Measurements from ENCODE around the gene RAB11FIP4.

DNA sequence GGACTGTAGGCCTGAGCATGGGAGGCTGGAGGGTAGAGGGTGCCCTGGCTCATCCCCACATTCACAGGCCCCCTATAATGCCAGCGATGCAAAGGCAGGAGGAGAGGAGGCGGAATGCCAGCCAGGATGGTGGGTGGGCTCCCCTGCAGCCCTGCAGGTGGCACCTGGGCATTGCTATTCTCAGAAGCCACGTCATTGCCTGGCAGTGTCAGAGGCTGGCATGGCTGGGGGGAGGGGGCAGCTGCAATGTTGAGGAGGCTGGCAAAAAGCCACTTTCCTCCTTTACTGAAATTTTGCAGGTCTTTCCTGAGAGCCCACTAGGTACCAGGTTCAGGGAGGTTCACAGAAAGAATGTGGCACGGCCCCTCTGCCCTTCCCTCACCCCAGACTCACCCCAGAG lies 36.2 kb downstream of the RAB11FIP4 start:
- TF ChIP-seq, protein P1, sequence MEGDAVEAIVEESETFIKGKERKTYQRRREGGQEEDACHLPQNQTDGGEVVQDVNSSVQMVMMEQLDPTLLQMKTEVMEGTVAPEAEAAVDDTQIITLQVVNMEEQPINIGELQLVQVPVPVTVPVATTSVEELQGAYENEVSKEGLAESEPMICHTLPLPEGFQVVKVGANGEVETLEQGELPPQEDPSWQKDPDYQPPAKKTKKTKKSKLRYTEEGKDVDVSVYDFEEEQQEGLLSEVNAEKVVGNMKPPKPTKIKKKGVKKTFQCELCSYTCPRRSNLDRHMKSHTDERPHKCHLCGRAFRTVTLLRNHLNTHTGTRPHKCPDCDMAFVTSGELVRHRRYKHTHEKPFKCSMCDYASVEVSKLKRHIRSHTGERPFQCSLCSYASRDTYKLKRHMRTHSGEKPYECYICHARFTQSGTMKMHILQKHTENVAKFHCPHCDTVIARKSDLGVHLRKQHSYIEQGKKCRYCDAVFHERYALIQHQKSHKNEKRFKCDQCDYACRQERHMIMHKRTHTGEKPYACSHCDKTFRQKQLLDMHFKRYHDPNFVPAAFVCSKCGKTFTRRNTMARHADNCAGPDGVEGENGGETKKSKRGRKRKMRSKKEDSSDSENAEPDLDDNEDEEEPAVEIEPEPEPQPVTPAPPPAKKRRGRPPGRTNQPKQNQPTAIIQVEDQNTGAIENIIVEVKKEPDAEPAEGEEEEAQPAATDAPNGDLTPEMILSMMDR (IDR thresholded peaks at IDR 0.05 in 4 of 5, conservative IDR thresholded peaks at IDR 0.05 in 1 of 5), result no peak
- no peak for TF ChIP-seq POLR2A (IDR thresholded peaks at IDR 0.05)

Measured in gastrocnemius medialis (tissue), 4 donors.